ENCODE data around the gene MACROD2.

Gene MACROD2

DNA sequence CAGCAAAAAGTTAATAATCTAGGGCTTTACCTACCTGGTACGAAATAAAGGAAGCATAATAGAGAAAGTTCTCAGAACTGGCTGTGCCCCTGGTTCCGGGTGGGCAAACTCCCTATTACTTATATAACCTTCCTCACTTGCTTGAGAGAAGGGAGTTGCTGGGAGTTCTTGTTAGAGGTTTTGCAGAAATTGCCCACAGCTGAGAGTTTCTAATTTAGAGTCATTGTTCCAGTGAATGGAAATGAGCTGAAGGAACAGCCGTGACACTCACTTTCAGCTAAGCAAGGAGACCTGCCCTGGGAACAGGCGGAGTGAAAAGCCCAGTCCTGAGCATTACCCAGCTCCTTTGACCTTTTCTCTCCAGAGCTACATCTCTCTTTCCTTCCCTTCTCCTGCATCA, 936.7 kb downstream of the MACROD2 start:
- no peak for DNase-seq

DNA sequence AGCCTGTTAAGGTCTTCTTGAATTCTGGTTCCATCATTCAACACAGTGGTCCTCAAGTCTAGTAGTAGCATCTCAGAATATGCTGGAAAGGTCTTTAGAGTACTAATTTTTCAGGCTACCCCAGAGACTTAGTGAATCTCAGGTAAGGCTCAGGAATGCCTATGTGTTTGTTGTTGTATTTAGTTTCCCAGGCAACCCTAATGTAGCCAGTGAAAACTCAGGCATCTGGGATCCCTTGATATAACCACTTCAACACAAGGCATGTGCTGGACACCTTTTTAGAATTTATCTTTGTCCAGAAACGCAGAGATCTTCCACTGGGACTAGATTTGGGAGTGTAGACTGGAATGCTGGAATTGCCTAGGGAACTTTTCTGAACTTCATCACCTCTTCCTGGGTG, 940.0 kb downstream of the MACROD2 start:
- DNase-seq = no peak

DNA sequence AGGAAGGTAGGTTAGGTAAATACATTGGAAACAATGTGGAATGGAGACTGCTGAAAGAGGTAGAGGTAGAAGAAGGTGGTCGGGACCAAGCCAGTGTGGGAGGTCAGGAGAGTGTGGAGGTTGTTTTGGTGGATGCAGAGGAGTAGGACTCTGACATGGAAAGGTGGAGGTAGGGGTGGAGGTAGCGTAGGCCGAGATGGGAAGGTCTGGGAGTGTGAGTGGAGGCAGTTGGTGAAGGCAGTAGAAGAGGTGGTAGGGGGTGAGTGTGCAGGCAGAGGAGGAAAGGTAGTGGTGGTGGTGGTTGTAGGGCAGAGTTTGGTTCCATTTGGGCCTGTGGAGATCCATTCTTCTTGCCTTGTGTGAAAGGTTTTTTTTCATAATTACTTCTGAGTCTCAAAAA, 941.7 kb downstream of the MACROD2 start:
- no peak for DNase-seq

DNA sequence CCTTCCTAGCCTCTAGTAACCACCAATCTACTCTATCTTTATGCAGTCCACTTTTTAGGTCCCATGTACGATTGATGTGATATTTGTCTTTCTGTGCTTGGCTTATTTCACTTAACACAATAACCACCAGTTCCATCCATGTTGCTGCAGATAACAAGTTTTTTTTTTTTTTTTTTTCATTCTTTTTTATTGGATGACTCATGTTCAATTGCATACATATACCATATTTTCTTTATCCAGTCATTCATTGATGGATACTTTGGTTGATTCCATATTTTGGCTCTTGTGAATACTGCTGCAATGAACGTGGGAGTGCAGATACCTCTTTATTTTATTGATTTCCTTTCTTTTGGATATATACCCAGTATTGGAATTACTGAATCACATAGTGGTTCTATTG, 942.5 kb downstream of the MACROD2 start:
- no peak for DNase-seq

DNA sequence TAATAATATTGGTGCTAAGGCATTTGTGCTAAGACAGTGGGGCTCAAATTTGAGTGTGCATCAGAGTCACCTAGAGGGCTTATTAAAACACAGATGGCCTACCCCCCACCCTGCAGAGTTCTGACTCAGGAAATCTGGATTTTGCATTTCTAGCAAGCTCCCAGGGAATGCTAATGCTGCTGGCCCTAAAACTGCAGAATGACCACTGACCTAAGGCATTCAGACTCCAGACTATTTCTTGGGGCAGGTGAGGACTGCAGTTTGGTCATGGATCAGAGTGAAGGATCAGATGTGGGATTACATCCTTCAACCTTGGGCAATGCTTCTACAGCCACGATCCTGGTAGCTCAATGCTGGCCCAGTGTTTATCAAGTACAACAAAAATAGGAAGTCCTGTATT, 952.2 kb downstream of the MACROD2 start:
- DNase-seq = no peak

DNA sequence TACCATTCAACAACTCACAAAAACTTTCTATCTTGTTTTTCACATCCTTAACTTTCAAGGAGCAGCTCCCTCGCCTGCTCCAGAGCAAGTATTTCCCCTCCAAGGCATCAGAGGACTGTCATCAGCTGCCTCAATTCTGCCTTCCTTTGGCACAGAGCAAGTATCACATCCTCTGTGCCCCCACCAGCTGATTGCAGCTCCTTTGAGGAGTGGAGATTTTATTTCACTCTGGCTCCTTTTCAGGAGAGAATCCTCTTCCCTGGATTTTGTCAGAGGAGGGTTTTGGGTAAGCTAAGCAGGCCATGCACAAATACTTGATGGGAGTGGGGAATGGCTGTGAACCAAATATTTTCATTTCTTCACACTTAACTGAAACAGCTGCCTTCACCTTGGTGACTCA, 952.6 kb downstream of the MACROD2 start:
- DNase-seq = no peak

DNA sequence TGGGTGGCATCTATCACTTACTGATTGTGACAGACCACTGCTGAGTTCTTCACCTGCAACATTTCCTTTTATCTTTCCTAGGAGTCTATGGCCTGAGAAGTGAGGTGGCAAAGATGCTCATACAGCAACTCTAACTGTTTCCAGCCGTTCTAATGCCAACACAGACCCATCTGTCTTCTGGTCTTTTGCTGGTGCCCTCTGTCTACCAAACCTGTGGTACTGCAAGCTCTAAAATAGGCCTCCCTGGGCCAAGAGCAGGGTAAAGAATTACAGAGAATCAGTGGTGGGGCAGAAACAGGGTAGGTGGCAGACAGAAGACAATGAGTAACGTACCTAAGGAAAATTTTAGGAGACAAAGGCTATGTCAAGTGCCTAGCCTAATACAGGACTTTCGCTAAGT, 953.1 kb downstream of the MACROD2 start:
- DNase-seq = no peak

DNA sequence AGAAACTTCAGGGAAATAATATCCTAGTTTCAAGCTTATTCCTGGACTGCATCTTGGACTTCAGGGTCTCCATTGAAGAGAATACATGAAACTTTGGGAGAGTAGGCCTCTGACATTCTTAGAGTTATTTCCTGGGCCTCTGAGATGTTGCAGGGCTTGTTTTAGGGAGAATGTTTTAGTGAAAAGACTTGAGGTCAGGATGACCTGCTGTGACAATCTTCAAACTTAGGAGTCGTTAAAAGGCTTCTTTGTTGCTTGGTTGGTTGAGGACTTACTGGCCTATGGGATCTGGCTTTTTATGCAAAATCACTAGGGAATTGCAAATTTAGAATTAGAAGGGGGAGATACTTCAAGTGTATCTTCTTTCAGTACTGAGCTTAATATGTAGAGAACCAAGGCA, 955.3 kb downstream of the MACROD2 start:
- no peak for DNase-seq

DNA sequence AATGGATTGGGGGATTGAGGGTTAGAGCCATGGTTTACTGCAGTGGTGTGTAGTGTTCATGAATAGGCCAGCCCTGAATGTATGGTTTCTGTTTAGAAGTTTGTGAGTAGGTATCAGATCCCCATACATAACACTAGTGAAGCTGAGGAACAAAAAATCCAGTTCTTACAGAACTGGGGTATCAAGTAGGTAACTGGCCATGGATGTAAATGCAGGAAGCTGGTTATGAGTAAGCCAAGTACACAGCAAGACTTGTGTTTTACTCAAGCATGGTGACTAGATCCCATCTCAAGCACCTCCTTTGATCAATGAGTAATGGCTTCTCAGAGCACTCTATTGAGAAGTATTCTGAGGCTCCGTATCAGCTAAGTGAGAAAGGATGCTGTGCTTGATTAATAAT, 955.8 kb downstream of the MACROD2 start:
- DNase-seq = no peak

DNA sequence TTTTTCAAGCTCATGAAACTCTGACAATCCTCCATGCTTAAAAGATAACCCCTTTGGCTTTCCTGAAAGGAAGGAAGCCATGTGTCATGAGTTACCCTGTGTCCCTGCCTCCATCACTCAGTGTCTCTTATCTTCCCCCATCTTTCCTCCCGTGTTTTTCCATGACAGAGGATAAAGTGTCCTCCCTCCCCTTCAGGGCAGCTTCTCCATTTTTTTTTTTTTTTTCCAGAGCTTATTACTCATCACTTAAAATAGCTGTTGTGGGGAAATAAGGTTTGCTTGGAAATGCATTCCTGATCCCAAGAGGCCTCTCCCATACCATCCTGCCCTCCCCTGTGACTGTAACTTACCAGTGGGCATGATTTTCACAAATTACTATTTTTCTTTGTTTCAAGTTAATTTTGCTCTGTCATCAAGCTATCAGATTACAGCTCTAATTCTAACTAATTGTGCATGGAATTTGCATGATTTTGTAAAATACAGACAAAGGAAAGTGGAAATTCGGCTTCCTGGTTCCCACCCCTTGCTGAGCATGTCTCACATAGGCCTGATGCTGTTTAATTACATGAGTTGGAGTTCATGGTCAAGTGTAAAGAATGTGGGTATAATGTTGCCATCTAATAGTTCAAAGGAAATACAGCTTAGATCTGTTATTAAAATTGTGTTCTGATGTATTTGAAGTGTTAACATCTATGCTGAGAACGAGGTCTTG, 956.5 kb downstream of the MACROD2 start:
- DNase-seq = no peak

DNA sequence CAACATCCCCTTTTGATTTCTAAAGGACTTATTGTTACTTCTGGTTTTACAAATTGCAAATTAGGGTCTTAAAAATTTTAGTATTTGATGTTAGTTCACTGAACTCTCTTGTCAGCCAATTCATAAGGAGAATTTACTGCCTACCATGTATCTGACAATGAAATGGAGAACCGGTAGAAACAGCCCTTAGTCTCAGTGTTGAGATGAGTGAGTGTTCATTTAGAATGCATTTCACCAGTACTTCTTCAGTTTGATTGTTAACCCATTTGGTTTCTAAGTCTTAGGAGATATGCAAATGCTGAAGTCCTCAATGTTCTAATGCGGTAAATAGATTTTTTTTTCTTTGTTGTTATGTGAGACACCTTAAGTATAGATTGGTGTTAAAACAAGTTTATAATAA, 958.4 kb downstream of the MACROD2 start:
- no peak for DNase-seq

DNA sequence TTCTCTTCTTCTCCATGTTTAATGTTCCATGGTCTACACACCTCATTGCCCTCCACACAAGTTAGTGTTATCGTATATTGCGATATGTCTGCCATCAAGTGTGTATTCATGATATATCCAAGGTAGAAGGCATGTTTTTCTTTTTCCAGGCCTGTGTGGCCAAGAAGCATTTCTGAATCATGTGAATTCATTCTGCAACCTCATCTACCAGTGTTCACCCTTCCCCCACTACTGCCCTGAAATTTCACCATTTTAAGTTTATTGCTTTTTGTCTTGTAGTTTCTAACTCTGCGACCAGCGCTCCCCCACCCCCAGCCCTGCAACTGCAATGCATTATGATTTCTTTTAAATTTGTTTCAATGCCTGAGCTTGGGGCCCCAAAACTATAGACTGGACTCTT, 960.1 kb downstream of the MACROD2 start:
- no peak for DNase-seq

DNA sequence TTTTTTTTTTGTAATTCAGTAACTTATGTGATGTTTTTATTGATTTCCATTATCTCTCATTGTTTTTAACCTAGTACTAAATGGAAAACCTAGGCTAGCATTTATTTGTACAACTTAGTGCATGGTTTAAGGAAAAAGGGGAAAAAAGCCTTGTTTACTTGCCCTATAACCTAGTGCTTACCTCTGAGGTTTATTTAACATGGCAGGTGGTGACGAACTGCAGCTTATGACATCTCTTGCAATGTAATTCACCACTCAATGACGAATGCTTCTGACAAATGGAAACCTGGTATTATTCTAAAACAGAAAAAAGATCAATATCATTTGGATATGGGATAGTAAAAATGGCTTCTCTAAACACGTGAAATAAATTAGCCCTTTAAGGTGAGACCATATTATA, 960.7 kb downstream of the MACROD2 start:
- DNase-seq = no peak

DNA sequence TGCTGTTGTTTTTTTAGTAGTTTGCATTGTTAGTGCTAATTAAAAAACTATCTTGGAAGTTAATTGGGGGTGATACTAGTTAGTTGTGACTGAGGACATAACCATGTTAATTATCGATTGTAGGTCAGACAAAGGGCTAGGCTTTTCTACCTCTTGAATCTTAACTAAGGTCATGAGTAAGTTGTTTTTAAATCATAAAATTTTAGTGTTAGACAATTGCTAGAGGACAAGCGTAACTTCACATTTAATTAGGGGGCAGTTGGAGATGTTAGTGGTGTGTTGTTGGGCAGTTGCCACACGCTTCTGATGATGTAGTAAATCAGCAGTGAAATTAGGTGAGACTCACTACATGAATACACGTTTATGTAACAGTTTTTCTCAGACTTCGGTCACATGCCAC, 961.2 kb downstream of the MACROD2 start:
- no peak for DNase-seq

DNA sequence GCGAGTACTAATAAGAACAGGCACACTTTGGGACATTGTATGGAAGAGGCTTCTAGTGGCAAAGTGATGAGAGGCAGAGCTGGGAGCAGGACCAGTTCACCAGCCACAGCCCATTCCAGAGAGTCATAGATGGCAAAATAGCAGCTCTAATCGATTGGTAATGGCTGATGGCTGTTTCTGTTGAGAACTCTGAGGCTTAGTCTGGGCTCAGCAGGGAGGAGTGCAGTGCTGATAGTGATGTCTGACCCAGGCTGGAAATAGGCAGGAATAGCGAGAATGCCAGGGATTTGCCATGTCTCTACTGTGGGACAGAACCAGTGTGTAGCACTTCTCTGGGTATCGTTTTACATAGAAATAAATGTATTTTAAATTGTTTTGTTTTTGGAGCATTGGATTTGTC, 962.1 kb downstream of the MACROD2 start:
- DNase-seq = no peak

DNA sequence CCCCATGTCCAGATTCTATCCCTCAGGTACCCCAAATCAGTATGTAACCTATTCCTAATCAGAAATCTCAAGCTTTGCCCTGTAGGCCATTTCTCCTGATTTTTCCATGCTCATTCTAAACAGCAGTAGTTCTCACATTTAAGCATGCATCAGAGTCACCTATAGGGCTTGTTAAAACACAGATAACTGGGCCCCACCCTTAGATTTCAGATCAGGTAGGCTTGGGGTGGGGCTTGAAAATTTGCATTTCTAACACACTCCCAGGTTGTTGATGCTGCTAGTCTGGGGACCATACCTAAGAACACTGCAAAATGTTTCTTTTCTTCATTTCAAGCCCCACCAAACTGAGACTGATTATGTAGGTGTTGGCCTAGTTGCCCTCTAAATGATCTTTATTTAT, 963.3 kb downstream of the MACROD2 start:
- no peak for DNase-seq

DNA sequence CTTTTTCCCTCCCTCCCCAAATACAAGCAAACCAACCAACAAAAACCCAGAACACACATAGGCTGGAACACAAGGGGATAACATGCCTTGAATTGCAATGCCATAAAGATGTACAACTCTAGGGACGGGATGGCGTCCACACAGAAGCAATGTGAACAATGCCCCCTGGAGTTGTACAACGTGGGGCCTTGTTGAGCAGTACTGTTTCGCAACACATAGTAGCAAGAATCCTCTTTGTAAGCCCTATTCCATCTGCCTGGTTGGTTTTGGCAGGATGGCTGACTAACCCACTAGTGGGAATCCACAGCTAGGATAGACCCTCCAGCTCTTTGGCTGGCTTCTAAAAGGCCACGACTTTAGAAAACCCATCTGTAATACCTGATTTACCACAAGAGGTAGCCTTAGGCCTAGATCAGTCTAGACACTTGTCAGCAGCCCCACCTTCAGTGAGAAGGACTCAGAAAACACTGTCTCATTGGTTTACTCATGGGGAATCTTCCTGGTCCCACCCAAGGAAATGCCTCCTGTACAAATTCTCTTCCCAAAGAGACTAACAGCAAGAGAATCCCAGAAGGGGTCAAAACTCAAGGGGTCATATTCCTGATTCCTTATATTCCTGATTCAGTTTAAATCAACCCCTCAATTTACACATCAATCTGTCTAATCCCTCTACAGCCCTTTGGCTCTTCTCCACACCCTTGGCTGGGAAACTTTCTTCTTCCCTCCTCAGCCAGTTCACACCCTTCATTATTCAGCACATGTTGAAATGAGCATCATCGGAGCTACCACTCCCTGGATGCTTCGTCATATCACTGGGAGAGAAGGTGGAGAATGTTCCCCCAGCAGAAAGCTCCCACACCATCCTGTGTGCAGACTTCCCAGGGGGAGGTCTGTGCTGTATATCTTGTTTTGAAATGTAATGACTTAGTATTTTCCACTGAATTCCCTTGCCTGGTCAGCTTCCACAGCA, 964.5 kb downstream of the MACROD2 start:
- DNase-seq = no peak

DNA sequence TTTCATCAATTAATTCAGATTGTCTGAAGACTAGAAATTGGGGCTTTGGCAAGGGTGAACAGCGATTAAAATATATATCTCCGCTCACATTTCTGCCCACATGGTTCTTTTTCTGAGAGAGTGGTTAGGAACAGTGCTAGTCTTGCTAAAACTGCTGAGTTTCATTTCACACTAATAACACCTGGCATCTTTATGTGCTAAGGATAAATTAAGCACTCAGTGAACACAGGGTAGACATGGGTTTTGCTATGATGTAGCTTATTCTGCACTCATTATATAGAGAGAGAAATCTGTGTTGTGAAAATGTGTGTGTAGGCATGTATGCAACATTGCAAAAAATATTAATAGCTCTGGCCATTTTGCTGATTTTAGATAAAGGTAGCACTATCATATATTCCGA, 965.5 kb downstream of the MACROD2 start:
- DNase-seq = no peak

DNA sequence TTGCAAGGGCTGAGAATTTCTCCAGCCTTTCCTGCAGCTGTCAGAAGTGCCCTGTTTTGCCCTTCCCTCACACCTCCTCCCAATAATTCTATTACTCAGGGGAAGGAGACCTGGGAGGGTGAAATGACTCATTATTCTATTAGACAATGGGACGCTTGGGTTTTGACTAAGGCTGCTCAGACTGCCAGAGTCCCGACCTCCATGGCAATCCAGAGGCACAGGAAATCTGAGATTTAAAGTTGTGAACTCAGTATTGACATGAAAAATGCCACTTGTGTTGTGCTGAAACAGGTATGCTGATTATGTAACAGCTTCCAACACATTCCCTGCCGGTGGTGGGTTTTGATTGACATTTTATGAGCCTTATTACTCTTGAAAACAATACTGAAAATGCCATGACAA, 967.9 kb downstream of the MACROD2 start:
- DNase-seq = no peak

DNA sequence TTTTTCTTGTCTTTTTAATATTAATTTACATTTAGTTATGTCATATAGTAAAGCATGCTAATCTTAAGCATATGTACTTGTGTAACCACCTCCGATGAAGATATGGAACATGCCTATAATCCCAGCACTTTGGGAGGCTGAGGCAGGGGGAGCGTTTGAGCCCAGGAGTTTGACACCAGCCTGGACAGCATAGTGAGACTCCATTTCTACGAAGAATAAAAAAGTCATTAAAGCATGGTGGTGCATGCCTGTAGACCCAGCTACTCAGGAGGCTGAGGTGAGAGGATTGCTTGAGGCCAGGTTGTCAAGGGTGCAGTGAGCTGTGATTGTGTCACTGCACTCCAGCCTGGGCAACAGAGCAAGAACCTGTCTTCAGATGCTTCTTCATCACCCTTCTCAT, 970.9 kb downstream of the MACROD2 start:
- DNase-seq = no peak

DNA sequence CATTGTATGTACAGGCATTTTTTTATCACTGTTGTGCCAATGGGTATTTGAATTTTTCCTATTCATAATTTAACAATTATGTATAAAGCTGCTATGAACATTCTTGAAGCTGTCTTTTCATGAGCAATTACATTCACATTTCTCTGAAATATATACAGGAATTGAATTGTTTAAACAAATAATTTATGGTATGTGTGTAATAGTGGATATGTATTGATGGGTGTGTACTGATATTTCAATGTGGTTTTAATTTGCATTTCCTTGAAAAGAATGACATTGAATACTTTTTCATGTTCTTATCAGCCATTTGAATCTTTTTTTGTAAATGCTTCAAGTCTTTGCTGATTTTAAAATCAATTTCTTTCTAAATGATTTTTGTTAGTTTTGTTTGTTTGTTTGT, 971.5 kb downstream of the MACROD2 start:
- no peak for DNase-seq

DNA sequence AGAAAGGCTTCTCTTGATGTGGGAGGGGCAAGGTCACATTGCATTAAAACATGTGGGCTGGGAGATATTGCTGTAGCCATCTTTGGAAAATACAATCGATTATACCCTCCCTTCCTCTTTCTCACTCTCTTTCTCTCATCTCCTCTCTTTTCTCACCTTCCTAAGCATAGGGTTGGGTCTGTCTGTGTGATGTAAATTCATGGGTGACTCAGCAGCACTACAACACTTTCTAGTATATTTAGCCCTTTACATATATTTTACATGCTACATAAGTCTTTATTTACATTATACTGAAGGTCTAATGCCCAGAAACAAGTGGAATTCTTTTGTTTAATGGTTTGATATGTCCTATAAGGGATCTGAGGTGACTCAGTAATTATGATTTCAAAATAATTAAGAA, 976.9 kb downstream of the MACROD2 start:
- DNase-seq = no peak

DNA sequence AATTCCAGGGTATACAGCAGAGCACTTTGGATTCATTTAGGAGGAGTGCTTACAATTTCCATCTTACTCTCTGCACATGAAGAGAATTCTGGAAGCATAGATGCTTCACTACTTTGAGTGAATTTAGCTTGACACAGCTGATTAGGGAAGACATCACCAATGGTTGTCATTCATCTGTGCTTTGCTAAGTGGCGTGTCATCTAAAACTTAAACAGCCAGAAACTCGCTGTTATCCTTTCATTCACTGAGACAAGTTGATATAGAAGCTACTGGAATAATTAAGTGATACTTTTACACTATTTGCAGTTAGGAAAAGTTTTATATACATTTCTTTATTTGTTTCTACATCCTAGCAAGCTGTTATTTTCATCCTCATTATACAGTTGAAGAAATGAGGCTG, 977.4 kb downstream of the MACROD2 start:
- DNase-seq = no peak

DNA sequence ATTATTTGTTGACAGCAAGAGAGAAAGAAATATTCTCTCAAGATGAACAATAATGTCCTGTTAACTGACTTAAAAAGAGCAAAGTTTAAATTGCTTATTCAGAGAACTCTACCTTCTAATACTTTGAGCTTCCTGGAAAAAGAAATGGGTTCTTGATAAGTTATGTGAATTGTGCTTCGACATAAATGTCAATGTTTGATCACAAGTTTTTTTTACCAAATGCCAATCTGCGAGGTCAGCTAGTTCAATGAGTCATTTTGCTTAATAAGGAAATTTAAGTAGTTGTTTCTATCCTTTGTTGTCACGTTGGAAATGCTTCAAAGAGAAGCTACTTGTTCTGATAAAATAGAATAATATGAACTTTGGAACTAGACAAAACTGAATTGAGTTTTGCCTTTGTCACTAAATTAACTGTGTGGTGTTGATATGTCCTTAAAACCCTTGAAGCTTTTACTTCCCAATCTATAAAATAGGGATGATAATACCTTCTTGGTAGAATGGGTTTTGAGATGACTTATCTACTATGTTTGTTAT, 984.2 kb downstream of the MACROD2 start:
- no peak for DNase-seq
